ENCODE results near the gene WNT9B. TPM values are rescaled to one million over a fixed set of nuclear protein-coding genes. Genes with fewer than 3 reads are reported as not detected.

The WNT9B gene
- polyA plus RNA-seq, 1 experiment: not detected

- DNase-seq (ENCODE audit: low read depth): no peak
- POLR2A ChIA-PET: no interaction called here
- no peaks in the 10 kb centered on the region for H3K36me3 ChIP-seq (ENCODE audit: control insufficient read depth, insufficient read depth, low read length)
- peaks cover 19% of the 10 kb centered on the region for H3K27me3 ChIP-seq (ENCODE audit: control insufficient read depth, insufficient read depth, low read length)
- H3K4me3 ChIP-seq (ENCODE audit: low read depth, low read length): no peak overlapping the region
- no peak for TF ChIP-seq CTCF (IDR thresholded peaks at IDR 0.05; ENCODE audit: insufficient read depth, low read depth, low read length)
- CTCF ChIA-PET: interaction anchor here (1.4 kb wide), 1 partner anchor 20 kb away, joined by 4 read pairs; no protein-coding TSS in a partner anchor
These were observed 34.9 kb downstream of the WNT9B start for GRCh38 chr17:46886310-46886663.

- no peak for DNase-seq (ENCODE audit: low read depth)
- ChIA-PET POLR2A (no interaction called here), CTCF (interaction anchor here (1.0 to 1.4 kb wide), 3 partner anchors 9 to 19 kb away, joined by 3 to 4 read pairs (median 4); no protein-coding TSS in a partner anchor)
- no peak for TF ChIP-seq CTCF (IDR thresholded peaks at IDR 0.05; ENCODE audit: insufficient read depth, low read depth, low read length)
- Histone ChIP-seq H3K36me3 (ENCODE audit: control insufficient read depth, insufficient read depth, low read length) (no peaks in the 10 kb centered on the region), H3K27me3 (ENCODE audit: control insufficient read depth, insufficient read depth, low read length) (peaks cover 22% of the 10 kb centered on the region), H3K4me3 (ENCODE audit: low read depth, low read length) (no peak overlapping the region)
These were observed 36.3 kb downstream of the WNT9B start for GRCh38 chr17:46887717-46888116.

DNA sequence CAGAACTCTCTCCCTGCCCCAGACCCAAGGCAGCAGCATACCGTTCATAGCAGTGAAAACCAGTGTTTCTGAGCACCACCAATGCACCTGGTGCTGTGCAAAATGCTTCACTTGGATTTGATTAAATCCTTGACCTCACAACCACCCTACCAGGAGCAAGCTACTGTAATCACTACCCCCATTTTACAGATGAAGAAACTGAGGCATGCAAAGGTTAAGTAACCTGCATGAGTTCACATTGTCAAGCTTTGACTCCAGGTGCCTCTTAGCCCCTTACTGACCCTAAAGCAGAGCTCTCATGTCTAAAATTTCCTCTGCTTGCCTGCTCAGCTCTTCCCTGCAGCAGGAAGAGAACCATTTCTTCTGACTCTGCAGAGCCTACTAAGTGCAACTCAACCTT is 37.3 kb downstream of the WNT9B start:
- CTCF ChIA-PET: interaction anchor here (1.0 to 1.4 kb wide), 2 partner anchors 10 to 12 kb away, joined by 3 to 4 read pairs; no protein-coding TSS in a partner anchor
- POLR2A ChIA-PET: no interaction called here
- TF ChIP-seq CTCF (IDR thresholded peaks at IDR 0.05; ENCODE audit: insufficient read depth, low read depth, low read length): no peak
- H3K27me3 ChIP-seq (ENCODE audit: control insufficient read depth, insufficient read depth, low read length): peaks cover 22% of the 10 kb centered on the region
- H3K4me3 ChIP-seq (ENCODE audit: low read depth, low read length): no peak overlapping the region
- no peaks in the 10 kb centered on the region for H3K36me3 ChIP-seq (ENCODE audit: control insufficient read depth, insufficient read depth, low read length)
- no peak for DNase-seq (ENCODE audit: low read depth)

- peaks cover 25% of the 10 kb centered on the region for H3K27me3 ChIP-seq (ENCODE audit: control insufficient read depth, insufficient read depth, low read length)
These were observed 38.1 kb downstream of the WNT9B start for GRCh38 chr17:46889519-46889918.

DNA sequence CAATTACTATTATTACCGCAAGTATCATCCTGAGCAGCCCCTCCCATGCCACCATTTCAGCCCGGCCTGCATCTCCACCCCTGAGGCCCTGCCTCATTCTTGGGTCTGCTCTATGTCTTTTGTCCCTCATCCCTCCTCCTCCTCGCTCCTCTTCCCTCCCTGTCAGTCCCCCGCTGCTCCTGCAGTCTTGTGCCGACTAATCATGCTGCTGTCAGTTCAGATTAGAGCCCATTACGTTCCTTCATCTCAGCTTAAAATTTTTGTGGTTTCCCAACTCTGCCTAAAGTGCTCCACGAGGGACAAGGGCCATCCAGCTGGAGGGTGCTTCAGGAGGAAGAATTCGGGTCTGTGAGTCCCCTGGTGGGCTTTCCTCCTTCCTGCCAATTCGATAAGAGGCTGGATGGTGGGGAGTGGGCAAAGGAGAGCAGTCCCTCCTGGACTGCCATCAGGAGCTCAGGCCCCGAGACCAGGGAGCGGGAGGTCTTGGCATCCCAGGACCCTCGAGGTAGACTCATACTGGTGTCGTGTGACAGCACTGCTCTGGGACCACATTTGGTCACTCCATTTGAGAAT is 38.7 kb downstream of the WNT9B start:
- CTCF ChIA-PET: interaction anchor here (1.6 kb wide), 1 partner anchor 13 kb away, joined by 4 read pairs; no protein-coding TSS in a partner anchor
- Histone ChIP-seq H3K4me3 (ENCODE audit: low read depth, low read length) (no peak overlapping the region), H3K27me3 (ENCODE audit: control insufficient read depth, insufficient read depth, low read length) (peaks cover 26% of the 10 kb centered on the region), H3K36me3 (ENCODE audit: control insufficient read depth, insufficient read depth, low read length) (no peaks in the 10 kb centered on the region)
- no peak for TF ChIP-seq CTCF (IDR thresholded peaks at IDR 0.05; ENCODE audit: insufficient read depth, low read depth, low read length)
- POLR2A ChIA-PET: no interaction called here
- DNase-seq (ENCODE audit: low read depth): no peak

More at GRCh38 chr17:46889519-46889918, 38.1 kb downstream of the WNT9B start:
- Histone ChIP-seq H3K36me3 (ENCODE audit: control insufficient read depth, insufficient read depth, low read length) (no peaks in the 10 kb centered on the region), H3K4me3 (ENCODE audit: low read depth, low read length) (no peak overlapping the region)
- ChIA-PET CTCF (no interaction called here), POLR2A (no interaction called here)
- no peak for DNase-seq (ENCODE audit: low read depth)
- no peak for TF ChIP-seq CTCF (IDR thresholded peaks at IDR 0.05; ENCODE audit: insufficient read depth, low read depth, low read length)
